ENCODE results near the gene CACNB2. TPM values are rescaled to one million over a fixed set of nuclear protein-coding genes. Genes with fewer than 3 reads are reported as not detected.
"Not testable (repeated sequence)": the region's sequence is repeated elsewhere in the genome, so short reads cannot be mapped to it uniquely, and the experiment has no call there.

Gene CACNB2
- total and polyA plus RNA-seq, 8 donors, result 4.0 to 14.8 (median 11.8) TPM

GRCh38 chr10:18178854-18179483 is 38.7 kb downstream of the CACNB2 start:
- intact Hi-C loops (cut with DNase I), result no loop called here
- no peak for ATAC-seq

DNA sequence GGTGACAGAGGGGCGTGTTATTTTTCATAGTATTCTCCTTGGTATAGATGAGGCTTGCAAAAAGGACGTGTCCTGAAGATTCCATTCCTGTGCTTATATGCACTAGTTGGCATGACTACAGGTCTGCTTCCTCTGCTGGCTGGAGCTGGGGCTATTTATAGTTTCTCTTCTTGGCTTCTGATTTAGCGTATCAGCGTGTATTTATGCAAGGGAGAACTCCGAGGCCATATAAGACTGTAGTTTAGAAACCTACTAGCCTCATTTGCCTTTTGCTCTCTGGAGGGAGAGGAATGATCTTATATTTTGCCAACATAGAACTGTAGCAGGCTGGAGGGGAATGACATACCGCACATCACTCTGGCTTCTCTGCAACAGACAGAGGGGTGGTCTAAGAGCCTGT is 39.7 kb downstream of the CACNB2 start:
- peak; percentile 48 for ATAC-seq
- Histone ChIP-seq H3K27ac (peak overlapping the region in 1 of 2 donors; percentile 5), H3K36me3 (no peaks in the 10 kb centered on the region), H3K27me3 (no peaks in the 10 kb centered on the region), H3K4me3 (no peak overlapping the region), H3K4me1 (peaks cover 0 to 3% of the 10 kb centered on the region in 2 donors), H3K9me3 (no peaks in the 10 kb centered on the region)
- TF ChIP-seq, protein P1, sequence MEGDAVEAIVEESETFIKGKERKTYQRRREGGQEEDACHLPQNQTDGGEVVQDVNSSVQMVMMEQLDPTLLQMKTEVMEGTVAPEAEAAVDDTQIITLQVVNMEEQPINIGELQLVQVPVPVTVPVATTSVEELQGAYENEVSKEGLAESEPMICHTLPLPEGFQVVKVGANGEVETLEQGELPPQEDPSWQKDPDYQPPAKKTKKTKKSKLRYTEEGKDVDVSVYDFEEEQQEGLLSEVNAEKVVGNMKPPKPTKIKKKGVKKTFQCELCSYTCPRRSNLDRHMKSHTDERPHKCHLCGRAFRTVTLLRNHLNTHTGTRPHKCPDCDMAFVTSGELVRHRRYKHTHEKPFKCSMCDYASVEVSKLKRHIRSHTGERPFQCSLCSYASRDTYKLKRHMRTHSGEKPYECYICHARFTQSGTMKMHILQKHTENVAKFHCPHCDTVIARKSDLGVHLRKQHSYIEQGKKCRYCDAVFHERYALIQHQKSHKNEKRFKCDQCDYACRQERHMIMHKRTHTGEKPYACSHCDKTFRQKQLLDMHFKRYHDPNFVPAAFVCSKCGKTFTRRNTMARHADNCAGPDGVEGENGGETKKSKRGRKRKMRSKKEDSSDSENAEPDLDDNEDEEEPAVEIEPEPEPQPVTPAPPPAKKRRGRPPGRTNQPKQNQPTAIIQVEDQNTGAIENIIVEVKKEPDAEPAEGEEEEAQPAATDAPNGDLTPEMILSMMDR (IDR thresholded peaks at IDR 0.05), result no peak
- intact Hi-C loops (cut with DNase I), result no loop called here
- DNase-seq, result peak in 2 of 4 donors; percentile 74 to 86

More at GRCh38 chr10:18178854-18179483, 38.7 kb downstream of the CACNB2 start:
- no peak overlapping the region for H3K4me3 ChIP-seq
- H3K9me3 ChIP-seq, result no peaks in the 10 kb centered on the region
- no peak for DNase-seq
- no peaks in the 10 kb centered on the region for H3K36me3 ChIP-seq
- TF ChIP-seq, protein P1 (IDR thresholded peaks at IDR 0.05), result no peak
- no peaks in the 10 kb centered on the region for H3K27me3 ChIP-seq
- peak overlapping the region in 1 of 2 donors; percentile 4 for H3K27ac ChIP-seq
- peaks cover 0 to 3% of the 10 kb centered on the region in 2 donors for H3K4me1 ChIP-seq

DNA sequence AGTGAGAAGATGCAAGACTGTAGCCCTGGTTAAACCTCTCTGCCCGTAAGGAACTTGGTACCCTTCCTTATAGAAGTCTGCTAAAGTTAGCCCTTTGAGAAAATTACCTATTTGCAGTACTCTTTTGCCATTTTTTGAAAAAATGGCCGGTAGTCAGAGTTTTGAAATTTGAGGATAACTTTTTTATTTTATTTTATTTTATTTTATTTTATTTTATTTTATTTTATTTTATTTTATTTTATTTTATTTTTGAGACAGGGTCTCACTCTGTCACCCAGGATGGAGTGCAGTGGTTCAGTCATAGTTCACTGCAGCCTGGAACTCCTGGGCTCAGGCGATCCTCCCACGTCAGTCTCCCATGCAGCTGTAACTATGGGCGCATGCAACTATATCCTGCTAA is 41.2 kb downstream of the CACNB2 start:
- H3K4me1 ChIP-seq; ATAC-seq; intact Hi-C loops (cut with DNase I): not testable (repeated sequence)

DNA sequence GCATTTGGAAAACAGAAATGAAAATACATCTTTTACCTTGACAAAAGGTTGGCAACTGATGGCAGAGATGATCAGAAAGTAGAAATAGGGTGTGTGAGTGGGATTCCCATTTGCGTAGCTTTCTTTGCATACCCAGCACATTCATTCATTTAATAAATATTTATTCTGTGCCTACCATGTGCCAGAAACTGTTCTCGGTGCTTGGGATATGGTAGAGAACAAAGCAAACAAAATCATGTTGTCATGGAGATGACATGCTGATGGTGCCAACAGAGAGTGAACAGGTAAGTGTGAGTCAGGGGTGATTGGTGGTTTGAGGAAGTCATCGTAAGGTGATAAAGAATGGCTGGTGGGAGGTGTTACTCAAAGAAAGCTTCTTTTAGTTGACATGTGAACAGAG is 45.4 kb downstream of the CACNB2 start:
- no peak overlapping the region for H3K27ac ChIP-seq
- TF ChIP-seq, protein P1 (IDR thresholded peaks at IDR 0.05), result no peak
- H3K4me3 ChIP-seq, result no peak overlapping the region
- no peaks in the 10 kb centered on the region for H3K36me3 ChIP-seq
- intact Hi-C loops (cut with DNase I), result no loop called here
- DNase-seq (no peak), ATAC-seq (peak; percentile 50)
- no peaks in the 10 kb centered on the region for H3K9me3 ChIP-seq
- H3K27me3 ChIP-seq, result no peaks in the 10 kb centered on the region
- H3K4me1 ChIP-seq, result no peaks in the 10 kb centered on the region

More for the DNA sequence above, 41.2 kb downstream of the CACNB2 start:
- not testable (repeated sequence) for H3K27me3 ChIP-seq, H3K9me3 ChIP-seq, H3K36me3 ChIP-seq, DNase-seq, H3K4me3 ChIP-seq, H3K27ac ChIP-seq

DNA sequence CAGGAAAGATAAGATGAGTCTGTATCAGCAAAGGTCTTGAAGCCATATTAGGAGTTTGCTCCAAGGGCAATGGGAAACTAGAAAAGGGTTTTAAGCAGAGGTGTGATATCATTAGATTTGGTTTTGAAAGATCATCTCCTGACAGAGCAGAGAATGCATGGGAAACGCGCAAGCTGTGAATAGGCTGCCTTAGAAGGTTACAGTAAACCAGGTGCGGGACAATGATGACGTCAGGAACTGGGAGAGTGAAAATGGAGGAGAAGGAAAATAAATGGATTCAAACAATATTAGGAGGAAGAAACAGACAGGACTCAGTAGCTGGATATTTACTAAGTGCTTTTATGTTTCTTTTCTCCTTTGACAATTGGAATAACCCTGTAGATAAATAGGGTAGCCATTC is 50.6 kb downstream of the CACNB2 start:
- DNase-seq, result no peak
- Histone ChIP-seq H3K9me3 (no peaks in the 10 kb centered on the region), H3K4me1 (no peaks in the 10 kb centered on the region), H3K27me3 (no peaks in the 10 kb centered on the region), H3K27ac (no peak overlapping the region), H3K36me3 (no peaks in the 10 kb centered on the region), H3K4me3 (no peak overlapping the region)
- intact Hi-C loops (cut with DNase I), result no loop called here
- no peak for ATAC-seq
- TF ChIP-seq, protein P1 (IDR thresholded peaks at IDR 0.05), result no peak

GRCh38 chr10:18194634-18195033 is 54.4 kb downstream of the CACNB2 start:
- Histone ChIP-seq H3K36me3 (no peaks in the 10 kb centered on the region), H3K4me3 (no peak overlapping the region), H3K9me3 (no peaks in the 10 kb centered on the region), H3K27me3 (no peaks in the 10 kb centered on the region), H3K4me1 (no peaks in the 10 kb centered on the region), H3K27ac (no peak overlapping the region)
- ATAC-seq, result no peak
- TF ChIP-seq, protein P1 (IDR thresholded peaks at IDR 0.05), result no peak
- intact Hi-C loops (cut with DNase I), result no loop called here
- no peak for DNase-seq
